Keratinocyte (primary cell): ENCODE data around the gene PSAPL1. TPM values are rescaled to one million over a fixed set of nuclear protein-coding genes. Genes with fewer than 3 reads are reported as not detected.

Experiments used
- DNase-seq: peaks from one replicate; pipeline ENCODE4 v3.0.0-alpha.2; 2011; ENCODE audit warnings: low read depth, missing footprints, low spot score
- FAIRE-seq: peaks from 2 replicates; lab custom pipeline; 2011; peaks lifted over from hg19 to GRCh38; lab: Jason Lieb, UNC
- H2AFZ ChIP-seq: 2 replicates; pipeline ENCODE4 v1.6.0; 2012; ENCODE audit warnings: low read length, control low read depth, inconsistent platforms; ENCODE audit not compliant: control insufficient read depth
- H3K27ac ChIP-seq: 2 replicates; pipeline ENCODE4 v1.5.1; 2011; ENCODE audit warnings: low read length; ENCODE audit not compliant: control insufficient read depth, insufficient read depth
- H3K27me3 ChIP-seq: 3 replicates; pipeline ENCODE4 v1.6.0; 2011; ENCODE audit warnings: low read length; ENCODE audit not compliant: control insufficient read depth, insufficient read depth; ENCODE audit errors: extremely low read depth
- H3K36me3 ChIP-seq, 2 experiments: 2 replicates in 1 of 2; 3 replicates in 1 of 2; pipeline ENCODE4 v1.5.1; 2011; ENCODE audit warnings: low read length in 2 of 2, mild to moderate bottlenecking in 1 of 2; ENCODE audit not compliant: control insufficient read depth in 2 of 2, insufficient read depth in 2 of 2; ENCODE audit errors: extremely low read depth in 1 of 2
- H3K4me1 ChIP-seq: 3 replicates; pipeline ENCODE4 v1.5.1; 2011; ENCODE audit warnings: low read length; ENCODE audit not compliant: control insufficient read depth, insufficient read depth; ENCODE audit errors: extremely low read depth
- H3K4me2 ChIP-seq: 3 replicates; pipeline ENCODE4 v1.6.0; 2011; ENCODE audit warnings: low read depth, low read length; ENCODE audit not compliant: control insufficient read depth, insufficient read depth; ENCODE audit errors: extremely low read depth
- H3K4me3 ChIP-seq, 3 experiments: fragments of 200-600 bp in 1 of 3; sonication (generic) in 1 of 3; 2 replicates in 2 of 3; 3 replicates in 1 of 3; pipeline ENCODE4 v1.5.1; 2011 to 2016; ENCODE audit warnings: low read length in 3 of 3, mild to moderate bottlenecking in 3 of 3, control low read depth in 2 of 3, inconsistent platforms in 1 of 3, low read depth in 1 of 3, mixed read lengths in 1 of 3, mixed run types in 1 of 3, moderate library complexity in 1 of 3; ENCODE audit not compliant: control insufficient read depth in 2 of 3, insufficient read depth in 2 of 3; ENCODE audit errors: extremely low read depth in 1 of 3
- H3K79me2 ChIP-seq: 2 replicates; pipeline ENCODE4 v1.6.0; 2012; ENCODE audit warnings: low read length; ENCODE audit not compliant: control insufficient read depth, insufficient read depth
- H3K9ac ChIP-seq: 3 replicates; pipeline ENCODE4 v1.6.0; 2011; ENCODE audit warnings: low read length; ENCODE audit not compliant: control insufficient read depth, insufficient read depth; ENCODE audit errors: extremely low read depth
- H3K9me1 ChIP-seq: 3 replicates; pipeline ENCODE4 v1.6.0; 2011; ENCODE audit warnings: low read length; ENCODE audit not compliant: control insufficient read depth, insufficient read depth; ENCODE audit errors: extremely low read depth
- H3K9me3 ChIP-seq: 2 replicates; pipeline ENCODE4 v1.5.1; 2012; ENCODE audit warnings: low read depth, low read length; ENCODE audit not compliant: control insufficient read depth
- H4K20me1 ChIP-seq: 3 replicates; pipeline ENCODE4 v1.6.0; 2011; ENCODE audit warnings: low read length; ENCODE audit not compliant: control insufficient read depth, insufficient read depth; ENCODE audit errors: extremely low read depth
- CTCF ChIP-seq, 3 experiments: IDR thresholded peaks in 1 of 3; conservative IDR thresholded peaks in 1 of 3; optimal IDR thresholded peaks in 1 of 3; 2 replicates in 2 of 3; 3 replicates in 1 of 3; pipeline versions ENCODE3 to v1.5.1; 2011; ENCODE audit warnings: low read length in 3 of 3, mild to moderate bottlenecking in 3 of 3, moderate library complexity in 2 of 3, control low read depth in 1 of 3, inconsistent platforms in 1 of 3; ENCODE audit not compliant: insufficient read depth in 2 of 3; ENCODE audit errors: extremely low read depth in 1 of 3
- EZH2 ChIP-seq: IDR thresholded peaks from one replicate; pipeline ENCODE4 v1.6.1; 2012; ENCODE audit warnings: inconsistent platforms, mild to moderate bottlenecking, low read length, moderate library complexity
- dilution Hi-C: fragments of 300-500 bp; cut with MboI; formaldehyde crosslinking; loops from one replicate; pipeline ENCODE4 v1.7.0; 2020; ENCODE audit warnings: low sequenced_read_pairs; ENCODE audit not compliant: extremely low pct_ligation_motif_present
- polyA plus RNA-seq, 5 experiments: library from polyadenylated mRNA; depleted of rRNA in 3 of 5; stranded (reverse) in 3 of 5; stranded (forward) in 1 of 5; unstranded in 1 of 5; fragments of >200 nt; gene quantifications; 1 replicate in 1 of 5; 2 replicates in 3 of 5; 3 replicates in 1 of 5; pipeline versions ENCODE4 v1.2.1 to v1.2.3, GENCODE V29; 2011 to 2012; ENCODE audit warnings: missing spikeins in 2 of 5, low read depth in 1 of 5, low replicate concordance in 1 of 5

PSAPL1 gene
- polyA plus RNA-seq, 1 donor (not counting 4 experiments of a cell fraction or from before 2014, with no cell fraction given): 0.03 TPM

DNA sequence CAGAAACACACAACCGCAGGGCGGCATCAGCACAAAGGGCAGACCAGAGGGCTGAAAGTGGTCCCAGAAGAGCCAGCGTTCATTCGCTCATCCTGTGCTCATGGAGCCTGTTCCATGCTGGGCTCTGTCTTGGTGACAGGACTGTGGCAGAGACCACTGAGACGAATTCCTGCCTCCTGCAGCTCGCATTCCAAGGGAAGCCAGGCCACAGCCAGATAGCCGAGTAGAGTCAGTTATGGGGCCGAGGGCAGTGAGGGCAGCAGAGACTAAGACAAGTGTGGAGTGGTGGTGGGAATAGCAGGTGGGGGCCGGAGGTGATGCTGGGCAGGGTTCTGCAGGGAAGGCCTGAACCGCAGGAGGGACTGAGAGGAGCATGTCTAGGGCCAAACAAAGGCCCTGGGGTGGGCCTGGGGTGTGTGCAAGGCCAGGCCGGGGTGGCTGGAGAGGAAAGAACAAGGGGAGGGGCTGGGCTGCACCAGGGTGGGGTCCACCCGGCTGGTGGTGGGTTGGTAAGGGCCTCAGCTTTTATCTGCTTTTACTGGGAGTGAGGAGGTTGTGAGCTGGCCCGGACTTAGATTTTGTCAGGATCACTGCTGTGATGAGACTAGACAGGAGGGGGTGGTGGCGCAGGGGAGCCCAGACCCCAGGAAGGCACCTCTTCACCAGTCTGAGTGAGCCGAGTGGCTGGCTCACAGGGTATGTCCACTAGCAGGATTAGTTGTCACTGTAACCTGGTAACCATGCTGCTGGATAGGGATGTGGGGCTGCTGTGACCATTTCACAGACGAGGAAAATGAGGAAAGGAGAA lies 6.3 kb downstream of the PSAPL1 start:
- FAIRE-seq: no peak

DNA sequence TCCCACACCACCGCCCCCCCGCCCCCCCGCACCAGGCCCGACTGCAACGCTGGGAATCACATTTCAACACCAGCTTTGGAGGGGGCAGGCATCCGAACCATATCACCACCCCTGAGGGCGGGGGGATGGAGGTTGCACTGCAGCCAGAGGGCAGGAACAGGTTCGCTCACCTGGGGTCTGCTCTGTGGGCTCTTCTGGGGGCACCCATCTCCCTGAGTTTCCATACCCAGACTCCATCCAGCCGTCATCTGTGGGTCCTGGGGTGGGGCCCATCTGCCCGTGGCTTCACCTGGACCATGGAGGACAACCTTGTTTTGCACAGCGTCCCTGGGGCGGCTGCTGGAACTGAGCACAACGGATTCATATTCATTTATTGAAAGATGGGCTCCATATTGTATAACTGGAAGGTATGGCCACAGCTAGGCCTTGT lies 6.9 kb downstream of the PSAPL1 start:
- Histone ChIP-seq H3K9me1 (no peaks in the 10 kb centered on the region), H3K27me3 (no peaks in the 10 kb centered on the region), H3K79me2 (no peaks in the 10 kb centered on the region), H3K4me1 (peaks cover 9% of the 10 kb centered on the region), H3K9ac (no peak overlapping the region), H3K27ac (no peak overlapping the region), H3K4me3 (no peak overlapping the region), H3K36me3 (no peaks in the 10 kb centered on the region), H3K9me3 (no peaks in the 10 kb centered on the region), H2AFZ (no peak overlapping the region), H4K20me1 (no peaks in the 10 kb centered on the region), H3K4me2 (no peak overlapping the region)
- DNase-seq: no peak
- dilution Hi-C loops: no loop called here
- TF ChIP-seq CTCF (optimal IDR thresholded peaks at IDR 0.05 in 1 of 3, IDR thresholded peaks at IDR 0.05 in 1 of 3, conservative IDR thresholded peaks at IDR 0.05 in 1 of 3; ENCODE audit: extremely low read depth in 1 of 3, insufficient read depth in 2 of 3, low read length in 3 of 3) (no peak), EZH2 (no peak)
- FAIRE-seq: no peak

More for the DNA sequence above, 6.3 kb downstream of the PSAPL1 start:
- Histone ChIP-seq H3K27ac (no peak overlapping the region), H3K4me1 (peaks cover 9% of the 10 kb centered on the region), H3K27me3 (peaks cover 6% of the 10 kb centered on the region), H3K36me3 (no peaks in the 10 kb centered on the region), H3K79me2 (no peaks in the 10 kb centered on the region), H3K9me1 (no peaks in the 10 kb centered on the region), H3K4me3 (no peak overlapping the region), H2AFZ (no peak overlapping the region), H3K9ac (no peak overlapping the region), H3K4me2 (no peak overlapping the region), H3K9me3 (no peaks in the 10 kb centered on the region), H4K20me1 (no peaks in the 10 kb centered on the region)
- dilution Hi-C loops: no loop called here
- DNase-seq: no peak
- no peak for TF ChIP-seq EZH2
- no peak for TF ChIP-seq CTCF (optimal IDR thresholded peaks at IDR 0.05 in 1 of 3, IDR thresholded peaks at IDR 0.05 in 1 of 3, conservative IDR thresholded peaks at IDR 0.05 in 1 of 3; ENCODE audit: extremely low read depth in 1 of 3, insufficient read depth in 2 of 3, low read length in 3 of 3)
